ENCODE data around the gene GNA12. TPM values are rescaled to one million over a fixed set of nuclear protein-coding genes. Genes with fewer than 3 reads are reported as not detected.
"Not testable (repeated sequence)": the region's sequence is repeated elsewhere in the genome, so short reads cannot be mapped to it uniquely, and the experiment has no call there.

The GNA12 gene
- total and polyA plus RNA-seq, 10 donors, result 12.3 to 64.2 (median 32.4) TPM

- intact Hi-C loops (cut with DNase I; ENCODE audit: low total_unique reads), result no loop called here
- Histone ChIP-seq H3K36me3 (peaks cover 0 to 76% (median 9%) of the 10 kb centered on the region in 6 donors), H3K4me1 (peaks cover 7 to 53% (median 33%) of the 10 kb centered on the region in 6 donors), H3K27ac (no peak overlapping the region), H3K27me3 (replicated peaks in 1 of 7) (no peaks in the 10 kb centered on the region), H3K9me3 (no peaks in the 10 kb centered on the region), H3K4me3 (no peak overlapping the region)
- no peak for TF ChIP-seq POLR2A (IDR thresholded peaks at IDR 0.05)
- TF ChIP-seq, protein P1, sequence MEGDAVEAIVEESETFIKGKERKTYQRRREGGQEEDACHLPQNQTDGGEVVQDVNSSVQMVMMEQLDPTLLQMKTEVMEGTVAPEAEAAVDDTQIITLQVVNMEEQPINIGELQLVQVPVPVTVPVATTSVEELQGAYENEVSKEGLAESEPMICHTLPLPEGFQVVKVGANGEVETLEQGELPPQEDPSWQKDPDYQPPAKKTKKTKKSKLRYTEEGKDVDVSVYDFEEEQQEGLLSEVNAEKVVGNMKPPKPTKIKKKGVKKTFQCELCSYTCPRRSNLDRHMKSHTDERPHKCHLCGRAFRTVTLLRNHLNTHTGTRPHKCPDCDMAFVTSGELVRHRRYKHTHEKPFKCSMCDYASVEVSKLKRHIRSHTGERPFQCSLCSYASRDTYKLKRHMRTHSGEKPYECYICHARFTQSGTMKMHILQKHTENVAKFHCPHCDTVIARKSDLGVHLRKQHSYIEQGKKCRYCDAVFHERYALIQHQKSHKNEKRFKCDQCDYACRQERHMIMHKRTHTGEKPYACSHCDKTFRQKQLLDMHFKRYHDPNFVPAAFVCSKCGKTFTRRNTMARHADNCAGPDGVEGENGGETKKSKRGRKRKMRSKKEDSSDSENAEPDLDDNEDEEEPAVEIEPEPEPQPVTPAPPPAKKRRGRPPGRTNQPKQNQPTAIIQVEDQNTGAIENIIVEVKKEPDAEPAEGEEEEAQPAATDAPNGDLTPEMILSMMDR (IDR thresholded peaks at IDR 0.05 in 8 of 11, conservative IDR thresholded peaks at IDR 0.05 in 3 of 11), result no peak
- TF ChIP-seq POLR2AphosphoS5 (IDR thresholded peaks at IDR 0.05), result no peak
- DNase-seq, result peak; percentile 58
- 93 to 98% (median 97%) methylated on average over 32 to 34 of the region's 34 CpGs for WGBS, 5 donors
Measured at GRCh38 chr7:2725178-2726105, 118.7 kb downstream of the GNA12 start.

- WGBS, 5 donors, result 81 to 89% (median 84%) methylated on average over 31 of the region's 31 CpGs
- no peak overlapping the region for H3K27ac ChIP-seq
- DNase-seq, result peak; percentile 54
- TF ChIP-seq, protein P1 (IDR thresholded peaks at IDR 0.05 in 8 of 11, conservative IDR thresholded peaks at IDR 0.05 in 3 of 11), result no peak
- TF ChIP-seq POLR2A (IDR thresholded peaks at IDR 0.05) (no peak), POLR2AphosphoS5 (IDR thresholded peaks at IDR 0.05) (no peak)
- intact Hi-C loops (cut with DNase I; ENCODE audit: low total_unique reads), result no loop called here
- H3K9me3 ChIP-seq, result no peaks in the 10 kb centered on the region
- H3K4me3 ChIP-seq, result no peak overlapping the region
- H3K4me1 ChIP-seq, result peaks cover 7 to 52% (median 32%) of the 10 kb centered on the region in 6 donors
- no peaks in the 10 kb centered on the region for H3K27me3 ChIP-seq (replicated peaks in 1 of 7)
- H3K36me3 ChIP-seq, result peaks cover 0 to 73% (median 4%) of the 10 kb centered on the region in 6 donors
Measured at GRCh38 chr7:2724453-2725177, 119.5 kb downstream of the GNA12 start.

GRCh38 chr7:2724036-2724435, 120.1 kb downstream of the GNA12 start:
- Histone ChIP-seq H3K4me1 (peaks cover 7 to 49% (median 29%) of the 10 kb centered on the region in 6 donors), H3K36me3 (peaks cover 0 to 69% (median 4%) of the 10 kb centered on the region in 6 donors)
- WGBS, 5 donors, result 94 to 96% (median 95%) methylated on average over 11 to 15 of the region's 15 CpGs
- intact Hi-C loops (cut with DNase I; ENCODE audit: low total_unique reads); H3K27ac ChIP-seq; H3K9me3 ChIP-seq; H3K4me3 ChIP-seq; H3K27me3 ChIP-seq (replicated peaks in 1 of 7): not testable (repeated sequence)
- peak; percentile 63 for DNase-seq

DNA sequence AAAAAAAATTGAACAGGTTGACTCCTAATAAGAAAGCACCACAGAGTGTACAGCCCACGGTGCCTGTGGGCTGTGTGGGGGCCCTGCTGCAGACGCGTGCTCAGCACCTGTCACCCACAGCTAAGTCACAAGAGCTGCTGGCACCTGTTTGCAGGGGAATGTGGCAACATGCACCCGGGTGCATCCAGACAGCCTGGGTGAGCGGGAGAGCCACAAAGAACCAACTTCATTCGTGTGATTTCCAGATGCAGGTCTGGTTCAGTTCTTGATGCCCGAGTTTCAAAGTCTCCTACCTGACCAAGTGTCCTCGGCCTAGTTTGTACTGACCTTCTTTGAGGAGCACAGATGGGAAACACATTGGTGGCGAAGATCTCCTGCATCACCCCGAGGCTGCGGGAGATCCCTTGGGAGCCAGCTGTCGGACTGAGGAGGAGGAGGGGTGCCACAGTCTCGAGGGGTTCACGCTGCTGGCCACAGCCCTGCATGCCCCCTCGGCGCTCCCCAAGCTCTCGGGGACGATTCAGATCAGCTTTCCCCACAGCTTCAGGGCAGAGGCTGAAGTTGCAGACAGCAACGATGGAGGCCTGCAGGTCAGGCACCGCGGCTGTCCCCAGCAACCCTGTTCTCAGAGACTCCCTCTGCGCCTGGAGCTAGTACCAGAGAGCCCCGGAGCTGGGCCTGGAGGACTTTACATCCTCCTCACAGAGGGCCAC, 120.8 kb downstream of the GNA12 start:
- Histone ChIP-seq H3K27me3 (replicated peaks in 1 of 7) (no peaks in the 10 kb centered on the region), H3K4me1 (peaks cover 10 to 49% (median 32%) of the 10 kb centered on the region in 6 donors), H3K4me3 (no peak overlapping the region), H3K36me3 (peaks cover 0 to 70% (median 4%) of the 10 kb centered on the region in 6 donors), H3K9me3 (no peaks in the 10 kb centered on the region), H3K27ac (no peak overlapping the region)
- intact Hi-C loops (cut with DNase I; ENCODE audit: low total_unique reads), result no loop called here
- TF ChIP-seq POLR2A (IDR thresholded peaks at IDR 0.05) (no peak), POLR2AphosphoS5 (IDR thresholded peaks at IDR 0.05) (peak in 1 of 3 donors; percentile 34)
- peak; percentile 63 for DNase-seq
- 67 to 86% (median 78%) methylated on average over 21 to 23 of the region's 23 CpGs for whole genome bisulfite sequencing, 5 donors

Measured in spleen (tissue), 11 donors.